CD4-positive, alpha-beta T cell (primary cell): ENCODE data around the gene H1-8. TPM values are rescaled to one million over a fixed set of nuclear protein-coding genes. Genes with fewer than 3 reads are reported as not detected.

ENCODE experiments used
- ATAC-seq: fragments of 200-7000 bp; cut with Tn5 transposase; one replicate; pipeline ENCODE4 v1.10.0; 2022; ENCODE audit warnings: mild to moderate bottlenecking; ENCODE audit not compliant: poor library complexity
- CTCF ChIA-PET: fragments of 350-600 bp; sonication (Branson Sonifier 250); formaldehyde crosslinking; loops from one replicate; lab custom pipeline; 2021; ENCODE audit warnings: antibody characterized with exemption, inconsistent platforms; lab: Charles Lee
- POLR2A ChIA-PET: fragments of 350-600 bp; sonication (Branson Sonifier 250); formaldehyde crosslinking; loops from one replicate; lab custom pipeline; 2021; ENCODE audit warnings: antibody characterized with exemption, inconsistent platforms; lab: Charles Lee
- DNase-seq, 14 experiments: peaks; one replicate each; pipeline ENCODE4 v3.0.0-alpha.2; 2013 to 2020; ENCODE audit warnings: mixed read lengths in 2 of 14
- H3K27ac ChIP-seq, 2 donors: one replicate each; pipeline versions ENCODE4 v1.5.1 to v1.7.0; 2013; ENCODE audit warnings: low read length in 2 of 2, low read depth in 1 of 2, mild to moderate bottlenecking in 1 of 2
- H3K27me3 ChIP-seq, 2 experiments: 1 replicate in 1 of 2; 2 replicates in 1 of 2; pipeline versions ENCODE4 v1.6.1 to v1.7.0; 2013; ENCODE audit warnings: low read length in 2 of 2, control low read depth in 1 of 2, mild to moderate bottlenecking in 1 of 2, moderate library complexity in 1 of 2; ENCODE audit not compliant: insufficient read depth in 2 of 2, control insufficient read depth in 1 of 2
- H3K36me3 ChIP-seq: one replicate; pipeline ENCODE4 v1.6.1; 2013; ENCODE audit warnings: low read length, control low read depth; ENCODE audit not compliant: insufficient read depth
- H3K4me1 ChIP-seq: one replicate; pipeline ENCODE4 v1.6.1; 2013; ENCODE audit warnings: low read length, control low read depth; ENCODE audit not compliant: insufficient read depth
- H3K4me3 ChIP-seq: one replicate; pipeline ENCODE4 v1.5.1; 2013; ENCODE audit warnings: mild to moderate bottlenecking, low read length, moderate library complexity
- H3K9me3 ChIP-seq, 2 experiments: 1 replicate in 1 of 2; 2 replicates in 1 of 2; pipeline versions ENCODE4 v1.6.1 to v1.7.0; 2013; ENCODE audit warnings: low read length in 2 of 2, mild to moderate bottlenecking in 2 of 2, control low read depth in 1 of 2, moderate library complexity in 1 of 2; ENCODE audit not compliant: control insufficient read depth in 1 of 2, insufficient read depth in 1 of 2
- H3K27ac Mint-ChIP-seq: one replicate; pipeline ENCODE4 v1.8.0; 2020; ENCODE audit warnings: mixed read lengths
- H3K27me3 Mint-ChIP-seq: one replicate; pipeline ENCODE4 v1.8.0; 2021; ENCODE audit warnings: mixed read lengths
- H3K36me3 Mint-ChIP-seq: one replicate; pipeline ENCODE4 v1.8.0; 2021; ENCODE audit warnings: low read depth, mixed read lengths
- H3K4me1 Mint-ChIP-seq: one replicate; pipeline ENCODE4 v1.8.0; 2021; ENCODE audit warnings: low read depth, mixed read lengths
- H3K4me3 Mint-ChIP-seq: one replicate; pipeline ENCODE4 v1.8.0; 2020; ENCODE audit warnings: mild to moderate bottlenecking, mixed read lengths
- H3K9me3 Mint-ChIP-seq: one replicate; pipeline ENCODE4 v1.8.0; 2020; ENCODE audit warnings: mixed read lengths
- CTCF ChIP-seq: fragments of 200-600 bp; IDR thresholded peaks from one replicate; pipeline ENCODE4 v1.8.0; 2022; ENCODE audit warnings: antibody characterized with exemption, mild to moderate bottlenecking
- intact Hi-C, 2 experiments: fragments of 100-400 bp; cut with DNase I in 1 of 2; cut with micrococcal nuclease in 1 of 2; formaldehyde crosslinking; loops; one replicate each; pipeline versions ENCODE4 v1.15.1 to v1.9.0; 2023 to 2025; cut with DNase I, micrococcal nuclease
- total RNA-seq, 174 experiments: library from RNA in 2 of 174; stranded (reverse) in 2 of 174; gene quantifications; one replicate each; pipeline ENCODE4 v1.2.3 and lab custom pipeline; 2021 to 2026

H1-8 gene
- total RNA-seq, 2 experiments from 2014 or later, result not detected

GRCh38 chr3:129557548-129557894 is 14.5 kb downstream of the H1-8 start:
- Mint-ChIP-seq H3K4me3 (no peak overlapping the region), H3K4me1 (peaks cover 16% of the 10 kb centered on the region), H3K9me3 (no peaks in the 10 kb centered on the region), H3K27me3 (no peaks in the 10 kb centered on the region), H3K27ac (no peak overlapping the region), H3K36me3 (no peaks in the 10 kb centered on the region)
- H3K4me3 ChIP-seq, result no peak overlapping the region
- TF ChIP-seq CTCF, result no peak
- peaks cover 24% of the 10 kb centered on the region for H3K4me1 ChIP-seq
- no peak overlapping the region for H3K27ac ChIP-seq
- no peaks in the 10 kb centered on the region for H3K27me3 ChIP-seq
- H3K36me3 ChIP-seq, result peaks cover 2% of the 10 kb centered on the region
- ChIA-PET CTCF (no interaction called here), POLR2A (no interaction called here)
- ATAC-seq (no peak), DNase-seq (no peak)
- intact Hi-C loops, result no loop called here
- no peaks in the 10 kb centered on the region for H3K9me3 ChIP-seq

GRCh38 chr3:129558081-129558771 is 15.3 kb downstream of the H1-8 start:
- peaks cover 7% of the 10 kb centered on the region for H3K36me3 ChIP-seq
- Mint-ChIP-seq H3K36me3 (no peaks in the 10 kb centered on the region), H3K4me3 (no peak overlapping the region), H3K27me3 (no peaks in the 10 kb centered on the region), H3K9me3 (no peaks in the 10 kb centered on the region), H3K27ac (peak overlapping the region; percentile 47), H3K4me1 (peaks cover 16% of the 10 kb centered on the region)
- peaks cover 24% of the 10 kb centered on the region for H3K4me1 ChIP-seq
- DNase-seq (peak in 1 of 14 experiments; percentile 45), ATAC-seq (no peak)
- no peak for TF ChIP-seq CTCF
- H3K4me3 ChIP-seq, result no peak overlapping the region
- POLR2A ChIA-PET, result interaction anchor here (1.4 kb wide), 1 partner anchor 19 kb away, joined by 4 read pairs; no protein-coding TSS in a partner anchor
- no peak overlapping the region for H3K27ac ChIP-seq
- H3K9me3 ChIP-seq, result no peaks in the 10 kb centered on the region
- CTCF ChIA-PET, result no interaction called here
- H3K27me3 ChIP-seq, result no peaks in the 10 kb centered on the region
- intact Hi-C loops, result no loop called here

GRCh38 chr3:129558772-129559564 is 16.0 kb downstream of the H1-8 start:
- H3K4me3 Mint-ChIP-seq, result no peak overlapping the region
- TF ChIP-seq CTCF, result no peak
- DNase-seq, result no peak

More at GRCh38 chr3:129558772-129559564, 16.0 kb downstream of the H1-8 start:
- no peak for ATAC-seq
- Histone ChIP-seq H3K4me1 (peaks cover 16% of the 10 kb centered on the region), H3K4me3 (no peak overlapping the region), H3K27ac (no peak overlapping the region), H3K27me3 (no peaks in the 10 kb centered on the region), H3K36me3 (peaks cover 7% of the 10 kb centered on the region), H3K9me3 (no peaks in the 10 kb centered on the region)
- Mint-ChIP-seq H3K27me3 (no peaks in the 10 kb centered on the region), H3K4me1 (peaks cover 11% of the 10 kb centered on the region), H3K27ac (no peak overlapping the region), H3K36me3 (no peaks in the 10 kb centered on the region), H3K9me3 (no peaks in the 10 kb centered on the region)
- POLR2A ChIA-PET, result interaction anchor here (1.1 to 1.4 kb wide), 2 partner anchors 18 to 35 kb away, joined by 3 to 4 read pairs; no protein-coding TSS in a partner anchor
- CTCF ChIA-PET, result no interaction called here
- intact Hi-C loops, result no loop called here
